DMS 273 treated with DMSO at 0.1 percent for 48 hours (cell line): ENCODE results near the gene NELL1.
A peak's percentile ranks its signal among the peaks of the same experiment; 100 is the strongest.

Experiments used
- DNase-seq: peaks from one replicate; lab custom pipeline; 2025; lab: John Stamatoyannopoulos, UW

NELL1 gene

GRCh38 chr11:21421711-21422329 is 752.4 kb downstream of the NELL1 start:
- DNase-seq: no peak

DNA sequence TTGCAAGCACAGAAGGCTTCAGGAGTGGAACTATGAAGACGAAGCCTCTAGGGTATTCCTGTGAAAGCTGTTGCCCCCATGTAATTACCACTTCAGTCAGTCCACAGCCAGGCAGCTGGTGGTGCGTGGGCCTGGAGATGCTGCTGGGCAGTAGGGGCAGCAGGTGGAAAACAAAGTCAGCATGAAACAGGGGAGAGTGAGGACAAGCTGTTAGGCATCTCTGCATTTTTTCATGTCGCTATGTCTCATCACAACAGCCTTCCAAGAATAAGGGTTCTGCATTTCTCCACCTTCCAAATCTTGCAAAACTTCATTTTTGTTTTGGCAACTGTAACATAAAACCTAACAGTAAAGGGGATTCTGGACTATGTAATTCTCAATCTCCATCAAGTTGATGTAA is 757.5 kb downstream of the NELL1 start:
- DNase-seq: peak; percentile 43

GRCh38 chr11:21427726-21428125 is 758.3 kb downstream of the NELL1 start:
- DNase-seq: no peak

DNA sequence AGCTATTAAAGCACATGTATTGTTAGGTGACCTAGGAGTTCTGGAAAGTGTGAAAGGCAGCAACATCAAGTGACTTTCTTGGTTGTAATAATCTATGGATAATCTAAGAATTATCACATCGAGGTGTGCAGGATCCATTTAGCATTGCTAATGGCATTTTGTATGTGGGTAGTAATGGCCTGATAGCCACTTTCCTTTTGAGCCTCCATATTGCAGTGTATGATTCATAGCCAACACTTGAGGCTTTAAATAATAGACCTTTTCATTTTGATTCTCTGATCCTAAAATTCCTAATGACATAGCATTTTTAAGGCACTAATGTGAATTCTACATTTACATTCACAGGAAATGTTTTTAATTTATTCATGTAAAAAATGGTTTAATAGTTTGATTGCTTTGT is 759.4 kb downstream of the NELL1 start:
- DNase-seq: no peak

GRCh38 chr11:21429401-21429800 is 760.0 kb downstream of the NELL1 start:
- no peak for DNase-seq

DNA sequence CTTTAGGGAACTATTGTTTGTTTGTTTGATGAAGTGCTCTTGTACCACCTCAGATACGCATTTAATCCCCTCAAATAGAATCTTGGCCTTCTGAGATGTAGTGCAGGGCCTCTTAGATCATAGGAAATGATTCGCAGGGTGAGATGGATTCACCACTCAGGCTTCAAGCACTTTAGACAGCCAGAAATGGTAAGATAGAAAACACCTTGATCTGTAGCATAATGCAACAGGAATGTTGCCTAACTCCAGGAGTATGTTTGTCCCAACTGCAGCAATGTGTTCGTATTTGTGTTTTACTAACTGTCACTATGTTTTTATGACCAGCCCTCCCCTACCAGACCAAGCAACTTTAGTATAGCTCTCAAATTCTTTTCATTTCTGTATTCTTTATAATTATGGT is 761.2 kb downstream of the NELL1 start:
- DNase-seq: no peak

DNA sequence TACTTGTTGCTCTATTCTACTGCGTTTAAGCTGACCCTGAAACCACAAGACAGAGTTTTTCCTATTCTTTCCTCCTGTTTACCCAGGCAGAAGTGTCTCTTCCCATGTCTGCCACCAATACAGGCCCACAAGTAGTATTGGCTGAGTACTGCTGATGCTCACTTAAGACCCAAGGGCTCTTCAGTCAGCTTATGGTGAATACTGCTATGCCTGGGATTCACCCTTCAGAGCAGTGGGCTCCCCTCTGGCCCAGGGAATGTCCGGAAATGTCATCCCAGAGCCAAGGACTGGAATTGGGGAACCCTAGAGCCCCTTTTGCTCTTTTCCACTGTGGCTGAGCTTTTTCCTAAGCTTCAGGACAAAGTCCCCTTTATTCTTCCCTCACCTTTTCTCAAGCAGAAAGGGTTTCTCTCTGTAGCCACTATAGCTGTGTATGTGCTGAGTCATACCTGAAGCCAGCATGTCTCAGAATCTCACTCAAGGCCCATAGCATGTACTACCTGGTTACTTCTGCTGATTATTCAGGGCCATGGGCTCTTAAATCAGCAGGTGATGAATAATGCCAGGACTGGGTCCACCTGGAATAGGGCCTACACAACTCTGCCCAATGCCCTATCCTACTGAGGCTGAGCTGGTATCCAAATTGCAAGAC is 777.7 kb downstream of the NELL1 start:
- no peak for DNase-seq

DNA sequence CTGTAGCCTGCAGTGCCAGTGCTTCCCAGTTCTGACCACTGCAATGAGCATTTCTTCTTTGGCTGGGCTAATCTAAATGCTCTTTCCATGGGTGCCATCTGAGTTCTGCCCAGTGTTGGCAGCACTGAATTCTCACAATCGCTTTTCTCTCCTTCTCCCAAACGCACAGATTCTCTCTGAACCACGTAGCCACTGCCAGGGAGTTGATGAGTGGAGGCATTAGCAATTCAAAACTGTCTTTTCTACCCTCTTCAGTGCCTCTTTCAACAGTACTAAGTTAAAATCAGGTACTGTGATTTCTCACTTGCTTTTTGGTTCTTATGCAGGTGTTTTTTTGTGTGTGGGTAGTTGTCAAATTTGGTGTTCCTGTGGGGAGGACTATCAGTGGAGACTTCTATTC is 778.5 kb downstream of the NELL1 start:
- DNase-seq: no peak

DNA sequence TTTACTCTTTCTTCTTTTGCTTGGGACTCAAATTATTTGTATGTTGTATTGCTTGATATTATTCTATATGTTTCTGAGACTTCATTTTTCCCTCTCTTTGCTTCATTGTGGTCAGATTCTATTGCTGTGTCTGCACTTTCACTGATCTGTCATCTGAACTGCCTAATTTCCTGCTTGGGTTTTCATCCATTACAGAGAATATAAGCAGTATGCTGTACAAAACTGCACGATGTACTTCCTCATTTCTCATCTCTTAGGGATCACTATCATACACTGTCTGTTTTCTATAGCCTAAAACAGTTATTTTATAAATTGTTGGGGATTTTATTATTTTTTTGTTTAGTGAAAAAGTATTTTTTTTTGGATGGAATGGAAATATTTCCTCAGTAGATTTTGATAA is 786.8 kb downstream of the NELL1 start:
- no peak for DNase-seq

DNA sequence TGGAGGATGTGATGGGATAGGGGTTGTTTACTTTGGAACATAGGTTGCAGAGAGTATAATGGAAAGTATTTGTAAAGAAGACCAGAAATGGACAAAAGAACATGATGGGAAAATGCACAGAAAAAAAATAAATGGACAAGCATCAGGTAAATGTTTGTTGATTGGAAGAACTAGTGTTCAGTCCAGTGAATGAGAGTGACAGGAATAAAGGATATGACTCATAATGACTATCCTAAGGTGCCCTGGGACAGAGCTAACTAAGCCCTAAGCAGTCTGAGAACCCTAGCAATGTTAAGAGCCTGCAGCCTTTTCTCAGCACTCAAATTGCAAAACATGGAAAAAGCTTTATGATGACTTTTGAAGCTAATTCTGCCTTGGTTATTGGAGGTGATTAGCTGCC is 790.7 kb downstream of the NELL1 start:
- DNase-seq: no peak

DNA sequence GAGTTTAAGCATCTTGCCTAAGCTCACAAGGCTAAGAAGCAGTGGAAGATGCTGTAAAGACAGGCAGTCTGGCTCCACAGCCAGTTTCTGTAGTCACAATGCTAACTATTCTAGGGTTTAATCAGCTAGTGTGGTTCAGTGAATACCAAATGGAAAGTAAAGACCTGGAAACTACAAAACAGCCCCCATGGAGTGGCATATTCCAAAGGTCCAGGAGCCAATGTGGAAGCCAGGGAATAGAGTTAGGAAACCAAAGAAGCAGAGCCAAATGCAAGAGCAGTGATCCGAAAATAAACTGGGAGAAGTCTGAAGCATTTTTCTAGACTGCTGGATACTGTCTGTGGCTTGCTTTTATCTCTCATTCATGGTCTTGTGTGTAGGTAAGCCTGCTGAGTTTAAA is 792.3 kb downstream of the NELL1 start:
- DNase-seq: no peak

- no peak for DNase-seq
These were observed 795.3 kb downstream of the NELL1 start for GRCh38 chr11:21464601-21465193.

- no peak for DNase-seq
These were observed 795.8 kb downstream of the NELL1 start for GRCh38 chr11:21465203-21465602.

DNA sequence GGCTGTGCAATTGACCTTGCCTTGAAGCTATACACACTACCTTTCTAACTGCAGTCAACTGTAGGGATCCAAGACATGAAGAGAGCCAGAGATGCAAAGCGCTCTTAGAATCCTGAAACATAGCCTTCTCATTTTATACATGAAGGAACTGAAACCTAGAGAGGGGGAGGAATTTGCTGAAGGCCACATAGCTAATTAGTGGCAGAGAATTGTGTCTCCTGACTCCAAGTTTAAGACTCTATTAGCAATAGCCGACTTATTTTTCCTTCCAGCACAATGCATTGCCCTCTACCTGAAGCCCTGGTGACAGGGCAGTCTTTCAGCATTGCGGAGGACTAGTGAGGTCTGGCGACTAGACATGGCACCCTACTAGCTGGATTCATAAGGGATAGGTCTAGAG is 796.5 kb downstream of the NELL1 start:
- no peak for DNase-seq

DNA sequence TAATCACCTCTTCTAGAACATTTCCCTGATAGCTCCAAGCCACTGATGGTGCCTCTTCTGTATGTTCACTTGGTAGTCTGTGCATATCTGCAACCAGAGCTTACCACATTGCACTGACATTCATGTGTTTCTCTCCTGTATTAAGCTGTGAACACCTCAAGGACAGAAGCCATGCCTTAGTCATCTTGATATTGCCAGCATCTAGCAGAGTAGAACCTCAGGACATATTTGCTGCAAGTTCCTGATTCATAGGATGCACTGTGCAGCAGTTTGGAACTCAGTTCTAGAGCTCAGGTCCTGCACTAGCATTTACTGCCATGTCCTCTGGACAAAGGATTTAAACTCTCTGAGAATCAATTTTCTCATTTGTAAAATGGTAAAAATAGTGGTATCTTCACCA is 801.1 kb downstream of the NELL1 start:
- DNase-seq: no peak

- DNase-seq: no peak
These were observed 802.9 kb downstream of the NELL1 start for GRCh38 chr11:21472261-21472660.

- DNase-seq: no peak
These were observed 805.1 kb downstream of the NELL1 start for GRCh38 chr11:21474529-21474928.

- DNase-seq: no peak
These were observed 805.9 kb downstream of the NELL1 start for GRCh38 chr11:21475276-21475675.

GRCh38 chr11:21476588-21476987 is 807.2 kb downstream of the NELL1 start:
- no peak for DNase-seq

DNA sequence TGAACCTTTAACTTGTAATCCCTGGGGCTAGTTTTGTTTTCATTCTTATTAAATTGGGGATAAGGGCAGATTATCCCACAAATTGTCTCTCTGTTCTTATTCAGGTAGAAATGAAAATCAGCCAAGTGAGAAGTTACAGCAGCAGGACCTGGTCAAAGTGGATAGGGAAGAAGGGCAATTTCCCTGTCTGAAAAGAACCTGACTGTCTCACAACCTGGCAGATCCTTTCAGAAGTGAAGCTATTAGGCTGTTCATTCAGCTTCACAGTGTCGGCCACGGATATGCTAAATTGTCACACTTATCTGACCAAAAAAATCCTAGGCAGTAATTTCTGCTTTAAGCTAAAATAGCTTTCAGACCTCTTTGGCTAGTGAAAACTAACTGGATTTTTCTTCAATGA is 810.9 kb downstream of the NELL1 start:
- DNase-seq: no peak

GRCh38 chr11:21481255-21481654 is 811.9 kb downstream of the NELL1 start:
- DNase-seq: no peak

DNA sequence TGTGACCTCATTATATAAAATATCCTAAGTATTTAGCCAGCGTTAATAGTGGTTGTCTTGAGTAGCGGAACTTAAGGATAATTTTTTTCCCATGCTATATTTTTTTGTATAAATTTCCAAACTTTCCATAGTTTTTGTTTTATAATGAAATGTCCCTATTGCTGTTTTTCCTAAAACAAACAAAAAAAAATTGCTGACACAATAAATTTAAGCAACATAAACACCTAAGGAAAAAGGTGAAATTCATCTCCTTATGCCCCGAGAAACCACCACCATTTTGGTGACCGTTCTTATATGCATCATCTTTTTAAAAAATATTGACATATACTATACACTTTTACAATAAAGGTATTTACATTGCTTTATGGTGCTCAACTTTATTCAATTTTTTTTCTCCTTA is 814.7 kb downstream of the NELL1 start:
- no peak for DNase-seq

DNA sequence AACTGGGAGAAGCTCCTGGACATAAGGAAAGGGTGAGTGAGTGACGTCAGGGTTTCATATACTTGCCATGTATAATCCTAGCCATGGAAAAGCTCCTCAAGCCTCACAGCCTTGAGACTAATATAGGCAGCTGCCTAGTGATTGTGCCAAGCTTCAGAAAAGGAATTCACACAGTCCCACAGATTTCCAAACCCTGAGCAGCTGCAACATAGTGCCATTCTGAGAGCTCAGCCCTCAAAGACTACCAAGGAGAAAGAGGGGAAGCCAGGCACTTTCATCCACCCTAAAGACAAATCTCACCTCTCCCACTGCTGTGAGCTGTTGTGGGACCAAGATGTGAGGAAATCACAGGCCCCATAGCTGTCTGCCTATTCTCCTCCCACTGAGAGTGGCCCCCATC is 815.6 kb downstream of the NELL1 start:
- no peak for DNase-seq

DNA sequence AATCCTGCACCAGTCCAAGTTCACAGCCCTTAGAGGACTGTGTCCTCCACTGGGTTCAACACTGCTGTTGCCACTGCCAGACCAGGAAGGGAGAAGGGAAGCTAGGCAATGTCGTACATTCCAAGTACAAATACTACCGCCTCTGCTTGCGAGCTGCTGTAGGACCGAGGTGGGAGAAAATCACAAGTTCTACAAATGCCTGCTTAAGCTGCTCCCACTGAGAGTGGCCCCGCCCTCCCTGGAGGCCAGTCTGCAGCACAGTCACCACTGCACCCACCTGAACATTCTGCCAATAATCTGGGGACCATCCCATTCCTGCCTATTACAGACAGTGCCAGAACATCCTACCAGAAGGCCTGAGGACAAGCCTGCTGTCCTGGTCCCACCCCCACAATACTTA is 816.0 kb downstream of the NELL1 start:
- DNase-seq: no peak
